GM18519 (cell line): ENCODE results near the gene SEMA3F.

Experiments used
- ATAC-seq: cut with Tn5 transposase; IDR thresholded peaks from one replicate; pipeline ENCODE4 v1.9.1; 2021; ENCODE audit warnings: mild to moderate bottlenecking, moderate library complexity; ENCODE audit not compliant: unreplicated experiment, low FRiP score

Gene SEMA3F

DNA sequence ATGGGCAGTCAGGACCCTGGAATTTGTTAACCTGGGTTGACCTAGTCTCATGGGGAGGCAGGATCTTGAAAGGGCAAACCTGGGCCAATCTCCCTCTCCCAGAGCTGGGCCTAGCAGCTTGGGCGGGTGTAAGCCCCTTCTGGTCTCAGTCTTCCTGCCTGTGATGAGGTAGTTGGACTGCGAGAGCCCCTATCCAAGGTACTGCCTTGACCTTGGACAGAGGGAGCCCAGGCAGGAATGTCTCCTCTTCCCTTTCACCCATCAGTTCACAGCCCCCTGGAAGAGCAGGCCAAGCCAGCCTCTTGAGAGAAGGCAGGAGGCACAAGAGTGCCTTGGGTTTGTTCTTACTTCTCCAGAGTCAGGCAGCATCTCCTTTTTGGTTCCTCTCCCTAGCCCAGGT is 24.7 kb upstream of the SEMA3F start:
- no peak for ATAC-seq

- no peak for ATAC-seq
These were observed 22.5 kb upstream of the SEMA3F start for GRCh38 chr3:50132421-50133282.

- no peak for ATAC-seq
These were observed 21.9 kb upstream of the SEMA3F start for GRCh38 chr3:50133283-50133615.

DNA sequence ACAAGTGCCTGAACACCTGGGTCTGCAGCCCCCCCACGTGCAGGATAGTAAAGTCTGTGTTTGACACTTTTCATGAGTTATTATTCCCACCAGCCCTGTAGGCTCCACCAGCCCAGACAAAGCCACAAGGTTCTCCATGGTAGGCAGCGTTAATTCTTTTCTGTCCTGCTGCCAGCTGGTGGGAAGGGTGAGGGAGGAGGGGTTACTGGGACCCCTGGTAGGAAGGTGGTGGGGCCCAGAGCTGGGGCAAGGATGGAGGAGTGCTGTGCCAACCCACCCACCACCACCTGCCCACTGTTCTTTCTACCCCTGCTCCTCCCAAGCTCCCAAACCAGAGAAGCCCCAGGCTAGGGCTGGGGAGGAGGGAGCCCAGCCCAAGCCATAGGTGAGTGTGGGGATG is 20.8 kb upstream of the SEMA3F start:
- no peak for ATAC-seq

- no peak for ATAC-seq
These were observed 19.2 kb upstream of the SEMA3F start for GRCh38 chr3:50135964-50136363.

DNA sequence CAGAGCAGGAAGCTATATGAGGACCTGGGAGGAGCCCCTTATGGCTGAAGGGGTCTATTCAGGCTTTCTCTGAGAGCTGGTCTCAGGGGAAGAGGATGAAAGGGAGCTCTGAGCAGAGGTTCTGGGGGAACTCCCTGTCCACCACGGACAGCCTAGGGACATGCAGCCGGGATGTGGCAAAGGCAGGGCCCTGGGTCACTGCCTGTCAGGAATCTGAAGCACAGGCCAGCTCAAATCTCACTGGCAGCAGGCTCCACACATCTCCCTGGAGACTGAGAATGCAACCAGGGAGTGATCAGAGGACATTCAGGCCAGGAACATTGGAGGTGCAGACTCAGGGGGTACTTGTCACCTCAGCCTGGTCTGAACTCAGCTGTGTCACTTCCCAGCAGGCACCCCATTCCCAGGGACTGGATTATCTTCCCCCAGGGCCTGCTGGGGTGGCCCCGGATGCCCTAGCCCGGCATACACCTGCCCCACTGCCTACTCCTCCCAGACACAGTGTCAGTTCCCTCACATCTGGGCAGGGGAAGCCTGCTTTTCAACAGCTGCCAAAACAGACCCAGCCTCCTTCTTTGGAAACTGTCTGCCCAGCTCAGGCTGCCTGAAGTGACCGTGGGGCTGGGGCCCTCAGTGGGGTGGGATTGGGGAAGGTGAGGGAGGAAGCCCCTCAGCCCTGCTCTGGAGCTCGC is 18.3 kb upstream of the SEMA3F start:
- ATAC-seq: no peak

- ATAC-seq: no peak
These were observed 17.6 kb upstream of the SEMA3F start for GRCh38 chr3:50137531-50137930.

DNA sequence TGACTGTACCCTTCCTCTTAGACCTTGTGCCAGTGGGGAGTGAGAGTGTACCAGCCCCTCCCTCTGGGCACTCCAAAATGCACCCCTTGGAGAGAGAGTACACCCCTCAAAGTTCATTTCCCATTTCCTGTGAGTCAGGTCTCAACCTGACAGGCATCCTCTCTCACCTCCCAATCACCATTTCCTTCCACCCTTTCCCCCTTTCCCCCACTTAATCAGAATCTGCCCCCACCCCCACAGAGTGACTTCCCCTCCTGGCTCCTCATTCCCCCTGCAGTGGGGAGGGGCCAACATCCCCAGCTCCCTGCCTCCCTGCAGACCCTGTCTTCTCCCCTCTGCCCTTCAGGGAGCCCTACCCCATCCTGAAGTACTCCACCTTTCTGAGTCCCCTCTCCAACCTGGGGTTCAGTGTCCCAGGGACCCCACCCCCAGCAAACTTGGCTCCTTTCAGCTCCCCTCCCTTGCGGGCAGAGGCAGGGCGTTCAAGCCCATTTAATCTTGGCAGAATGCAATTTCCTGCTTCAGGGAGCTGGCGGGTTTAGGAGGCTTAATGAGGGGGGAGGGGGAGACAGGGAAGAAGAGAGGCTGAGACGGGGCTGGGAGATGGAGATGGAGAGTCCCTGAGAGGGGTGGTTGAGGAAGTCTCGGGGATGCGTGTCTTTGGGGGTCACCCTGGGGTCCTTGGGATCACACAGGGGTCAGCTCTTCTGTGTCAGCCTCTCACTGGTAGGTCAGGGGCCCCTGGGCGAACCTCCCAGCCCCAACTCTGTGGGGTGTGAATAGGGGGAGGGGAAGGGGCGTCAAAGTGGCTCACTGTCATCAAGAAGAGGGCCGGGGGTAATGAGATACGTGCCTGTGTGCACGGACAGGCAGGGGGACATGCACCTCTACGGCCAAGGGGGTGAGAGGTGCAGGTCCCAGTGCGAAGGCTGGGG is 16.6 kb upstream of the SEMA3F start:
- ATAC-seq: no peak

- ATAC-seq: no peak
These were observed 15.8 kb upstream of the SEMA3F start for GRCh38 chr3:50139308-50139707.

- ATAC-seq: no peak
These were observed 15.3 kb upstream of the SEMA3F start for GRCh38 chr3:50139718-50140423.

GRCh38 chr3:50140990-50141389 is 14.1 kb upstream of the SEMA3F start:
- no peak for ATAC-seq

GRCh38 chr3:50146316-50146901 is 8.7 kb upstream of the SEMA3F start:
- ATAC-seq: no peak

DNA sequence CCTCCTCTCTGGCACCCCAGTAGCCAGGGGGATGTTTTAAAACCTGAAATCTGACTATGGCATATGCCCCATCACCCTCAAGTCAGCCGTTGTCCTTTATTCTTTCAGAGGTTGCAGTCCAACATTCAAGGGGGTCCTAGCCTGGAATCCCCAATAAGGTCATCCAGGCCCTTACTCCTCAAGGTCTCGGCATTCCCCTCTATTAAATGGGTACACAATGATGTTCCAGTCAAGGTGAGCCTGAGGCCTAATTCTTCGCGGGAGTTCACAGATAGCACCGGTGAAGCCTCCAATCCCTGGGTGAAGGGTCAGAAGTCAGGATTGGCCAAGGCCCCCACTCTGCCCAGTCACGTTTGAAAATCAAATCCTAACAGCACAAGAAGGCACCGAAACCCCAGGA is 8.1 kb upstream of the SEMA3F start:
- no peak for ATAC-seq

DNA sequence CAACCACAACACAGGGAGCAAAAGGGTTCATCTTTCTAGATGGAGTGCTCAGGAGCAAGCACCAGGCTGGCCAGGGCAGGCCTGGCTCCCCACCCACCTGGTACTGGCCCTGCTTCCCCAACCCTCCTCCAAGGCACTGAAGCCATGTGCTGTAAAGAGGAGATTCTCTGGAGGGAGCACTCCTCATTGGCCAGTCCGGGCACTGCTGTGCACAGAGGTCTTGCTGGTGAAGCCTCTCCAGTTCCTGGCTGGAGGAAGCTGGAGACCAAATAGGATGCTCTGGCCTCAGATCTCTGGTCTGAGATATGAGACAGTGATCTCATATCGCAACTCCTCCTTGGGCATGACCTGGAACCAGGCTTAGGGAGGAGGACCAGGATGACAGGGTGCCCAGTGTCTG is 7.7 kb upstream of the SEMA3F start:
- ATAC-seq: no peak

DNA sequence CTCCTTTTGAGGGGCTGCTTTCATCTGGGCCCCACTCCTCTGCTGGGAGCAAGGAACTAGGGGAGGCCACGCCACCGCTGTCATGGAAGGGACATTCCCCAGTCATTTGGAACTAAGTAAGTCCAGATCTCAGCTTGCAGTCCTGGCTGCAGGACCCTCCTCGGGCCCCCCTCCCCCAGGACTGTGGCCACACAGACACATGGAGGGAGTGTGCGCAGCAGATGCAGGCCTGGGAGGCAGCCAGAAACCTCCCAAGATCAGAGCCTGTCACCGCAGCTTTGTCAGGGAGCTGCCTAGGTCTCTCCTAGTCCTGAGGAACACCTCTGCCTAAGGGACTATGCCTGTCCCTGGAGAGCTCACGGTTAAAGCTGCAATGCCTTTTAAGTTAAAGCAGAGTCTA is 7.3 kb upstream of the SEMA3F start:
- no peak for ATAC-seq

- ATAC-seq: no peak
These were observed 4.7 kb upstream of the SEMA3F start for GRCh38 chr3:50150404-50150750.

GRCh38 chr3:50150863-50151686 is 4.0 kb upstream of the SEMA3F start:
- no peak for ATAC-seq

- no peak for ATAC-seq
These were observed 3.4 kb upstream of the SEMA3F start for GRCh38 chr3:50151728-50152127.

DNA sequence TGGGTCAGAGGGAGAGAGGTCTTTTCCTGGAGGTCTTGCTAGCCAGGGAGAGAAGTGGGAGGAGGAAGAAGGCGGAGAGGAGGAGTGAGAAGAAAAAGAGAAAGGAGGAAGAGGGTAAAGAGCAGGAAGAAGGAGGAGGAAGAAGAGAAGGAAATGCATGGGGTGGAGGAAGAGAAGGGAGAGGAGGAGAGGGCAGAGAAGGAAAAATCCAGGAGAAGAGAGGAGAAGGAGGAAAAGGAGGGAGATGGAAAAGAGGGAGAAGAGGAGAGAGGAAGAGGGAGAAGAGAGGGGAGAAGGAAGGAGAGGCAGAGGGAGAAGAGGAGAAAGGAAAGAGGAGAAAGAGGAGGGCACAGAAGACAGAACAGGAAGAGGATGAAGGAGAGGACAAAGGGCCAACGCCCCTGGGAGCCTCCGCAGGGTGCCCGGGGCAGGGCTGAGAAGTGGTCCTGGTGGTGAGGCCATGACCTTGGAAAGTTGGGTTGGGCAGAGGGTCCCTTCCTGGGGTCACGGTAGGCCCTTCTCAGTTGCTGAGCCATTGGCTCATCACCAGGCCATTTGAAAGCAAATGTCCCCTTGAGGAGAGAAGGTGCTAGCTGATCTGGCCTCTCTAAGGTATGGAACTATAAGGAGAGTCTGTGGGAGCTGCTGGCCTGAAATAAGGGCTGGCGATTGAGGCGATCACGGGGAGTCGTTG is 1.2 kb upstream of the SEMA3F start:
- ATAC-seq: no peak
